HG03575 (cell line): ENCODE data around the gene QDPR.
"Not testable (repeated sequence)": the region's sequence is repeated elsewhere in the genome, so short reads cannot be mapped to it uniquely, and the experiment has no call there.

ENCODE experiments used
- ATAC-seq: cut with Tn5 transposase; IDR thresholded peaks from one replicate; pipeline ENCODE4 v1.9.1; 2021; ENCODE audit not compliant: unreplicated experiment, insufficient number of reproducible peaks, low FRiP score; ENCODE audit errors: extremely low read depth

QDPR gene

DNA sequence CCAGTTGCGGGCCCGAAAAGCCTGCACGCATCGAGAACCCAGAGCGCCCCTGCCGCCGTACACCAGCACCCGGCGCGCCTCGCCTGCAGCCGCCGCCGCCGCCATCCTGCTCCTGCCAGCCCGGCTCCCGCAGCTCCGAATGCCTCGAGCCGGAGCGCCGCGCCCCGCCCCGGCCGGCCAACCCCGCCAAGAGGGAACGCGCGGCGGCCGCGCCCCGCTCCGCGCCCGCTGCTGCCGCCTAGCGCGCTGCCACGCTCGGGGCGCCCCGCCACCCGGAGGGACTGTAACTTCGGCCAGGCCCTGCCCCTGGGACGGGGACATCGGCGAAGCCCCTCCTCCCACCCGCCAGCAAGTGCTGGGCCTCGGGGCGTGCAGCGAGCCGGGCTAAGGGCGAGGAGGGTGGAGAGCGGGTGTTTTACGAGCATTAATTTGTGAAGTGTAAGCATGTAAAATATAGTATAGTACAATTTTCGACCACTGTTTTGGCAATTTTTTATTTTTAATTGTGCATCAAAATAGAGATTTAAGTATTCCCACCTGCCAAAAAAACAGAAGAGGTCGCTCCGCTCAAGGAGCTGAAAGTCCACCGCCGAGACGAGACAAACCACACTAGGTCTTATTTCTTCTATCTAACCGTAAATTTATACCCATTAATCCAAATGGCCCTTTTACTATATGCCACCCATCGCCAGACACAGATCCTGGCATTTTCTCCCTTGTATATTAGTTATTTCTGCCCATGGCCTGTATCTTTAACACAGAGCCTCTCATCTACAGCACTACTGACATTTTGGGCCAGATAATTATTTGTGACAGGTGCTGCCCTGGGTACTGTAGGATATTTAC is at the start of gene QDPR:
TSS of gene QDPR (minus strand) at position 141 of the 846 bp plus-strand sequence. CDS start at position 105, 36 bp downstream.
- peak; percentile 90 for ATAC-seq

DNA sequence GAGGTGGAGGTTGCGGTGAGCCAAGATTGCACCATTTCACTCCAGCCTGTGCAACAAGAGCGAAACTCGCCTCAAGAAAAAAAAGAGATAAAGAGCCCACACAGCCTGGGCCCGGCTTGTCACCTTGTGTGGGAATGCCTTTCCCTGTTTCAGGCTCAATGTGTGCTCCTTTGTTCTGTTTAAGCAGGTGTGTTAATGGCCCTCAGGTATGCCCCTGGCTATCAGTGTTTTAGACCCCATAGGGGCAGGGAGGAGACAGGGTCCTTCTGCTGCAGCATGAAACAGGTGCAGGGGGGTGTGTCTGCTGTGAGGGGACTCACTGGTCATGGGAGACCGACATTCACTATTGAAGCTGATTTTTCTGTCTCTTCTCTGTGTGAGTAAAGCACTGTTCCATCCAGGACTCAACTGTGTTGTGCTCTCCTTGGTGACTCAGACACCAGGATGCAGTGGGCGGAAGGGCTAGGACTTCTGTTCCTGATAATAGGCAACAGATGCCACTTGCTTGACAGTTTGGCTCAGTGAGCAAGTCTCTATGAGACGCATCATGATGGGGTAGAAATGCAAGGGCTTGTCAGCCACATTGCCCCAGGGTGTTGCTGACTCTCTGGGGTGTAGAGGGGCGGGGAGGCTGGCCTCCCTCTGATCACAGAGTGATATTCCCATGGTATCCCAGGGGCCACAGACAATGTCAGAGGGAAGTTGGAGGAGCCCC is 49.5 kb upstream of the QDPR start:
- no peak for ATAC-seq

DNA sequence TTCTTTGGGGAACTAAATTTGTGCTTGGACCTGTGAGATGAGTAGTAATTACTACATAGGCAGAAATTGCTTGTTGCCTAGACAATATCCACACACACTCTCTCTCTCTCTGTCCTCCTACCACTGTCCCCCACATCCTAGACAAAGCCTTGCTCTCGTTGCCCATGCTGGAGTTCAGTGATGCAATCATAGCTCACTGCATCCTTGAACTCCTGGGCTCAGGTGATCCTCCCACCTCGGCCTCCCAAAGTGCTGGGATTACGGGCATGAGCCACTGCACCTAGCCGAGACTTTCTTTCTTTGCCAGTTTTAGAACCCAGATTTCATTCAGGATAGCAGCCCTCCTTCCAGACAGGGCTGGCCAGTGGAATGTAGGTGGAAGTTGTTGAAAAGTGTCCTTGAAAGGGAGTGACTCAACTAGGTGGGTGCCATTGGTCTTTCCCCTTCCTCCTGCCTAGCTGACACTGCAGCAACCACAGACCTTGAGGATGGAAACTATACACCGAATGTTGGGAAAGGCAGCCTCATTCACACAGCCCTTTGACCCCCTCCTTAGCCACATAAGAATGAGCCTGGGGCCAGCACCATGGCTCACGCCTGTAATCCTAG is 48.3 kb upstream of the QDPR start:
- ATAC-seq = no peak

DNA sequence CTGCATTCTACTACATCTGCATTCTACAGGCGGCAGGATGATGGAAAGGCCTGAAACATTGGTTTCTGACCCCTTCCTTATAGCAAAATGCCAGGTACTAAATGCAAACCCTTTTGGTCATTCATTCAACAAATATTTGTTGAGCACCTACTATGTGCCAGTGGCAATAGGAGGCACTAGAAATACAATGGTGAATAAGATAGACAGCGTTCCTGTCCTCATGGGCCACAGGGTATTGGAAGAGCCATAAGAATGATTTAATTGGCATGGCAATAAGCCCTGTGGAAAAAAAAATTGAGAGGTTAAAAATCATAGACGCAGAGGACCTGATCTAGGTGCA is 47.8 kb upstream of the QDPR start:
- no peak for ATAC-seq

DNA sequence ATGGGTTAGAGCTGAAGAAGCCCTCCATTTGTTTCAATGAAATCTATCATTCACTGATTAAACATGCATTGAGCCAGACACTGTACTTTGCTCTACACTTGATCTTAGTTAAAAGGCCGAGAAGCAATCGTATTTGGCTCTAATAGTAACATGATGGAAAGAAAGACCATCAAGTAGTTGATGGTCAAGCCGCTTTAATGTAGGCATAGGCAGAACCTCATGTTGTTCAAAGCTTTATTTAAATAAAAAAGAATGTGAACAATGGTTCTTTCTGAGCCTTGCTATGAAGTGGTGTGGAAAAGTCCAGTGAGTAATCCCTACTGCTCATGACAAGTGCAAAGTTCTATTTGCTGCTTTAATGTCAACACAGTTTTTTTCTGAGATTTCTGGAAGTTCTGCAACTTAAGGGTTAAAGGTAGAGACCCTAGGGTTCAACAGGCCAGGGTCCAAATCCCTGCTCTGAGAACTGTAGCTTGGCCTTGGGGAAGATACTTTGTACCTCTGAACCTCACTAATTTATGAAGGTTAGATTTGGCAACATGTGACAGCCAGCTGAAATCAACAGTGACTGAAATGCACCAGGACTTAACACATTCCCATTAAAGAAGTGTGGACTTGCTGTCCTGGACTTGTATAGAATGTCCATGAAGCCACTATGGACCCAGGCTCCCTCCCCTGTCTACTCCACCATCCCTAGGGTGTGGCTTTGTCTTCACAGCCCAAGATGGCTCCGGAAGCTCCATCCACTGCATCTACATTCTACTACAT is 47.2 kb upstream of the QDPR start:
- no peak for ATAC-seq

DNA sequence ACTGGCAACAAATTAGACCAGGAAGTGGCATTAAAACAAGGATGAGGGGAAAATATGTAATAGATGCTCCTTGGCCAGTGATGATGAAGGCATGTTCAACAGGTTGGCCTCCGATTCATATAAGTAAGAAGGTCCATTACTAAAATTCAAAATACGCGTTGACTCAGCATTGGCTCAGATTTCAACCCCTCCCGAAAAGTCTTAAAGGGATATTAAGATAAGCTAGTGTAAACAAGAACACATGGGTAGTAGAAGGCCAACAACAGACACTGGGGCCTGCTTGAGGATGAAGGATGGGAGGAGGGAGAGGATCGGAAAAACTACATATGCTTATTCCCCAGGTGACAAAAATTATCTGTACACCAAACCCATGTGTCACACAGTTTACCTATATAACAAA is 46.0 kb upstream of the QDPR start:
- no peak for ATAC-seq

DNA sequence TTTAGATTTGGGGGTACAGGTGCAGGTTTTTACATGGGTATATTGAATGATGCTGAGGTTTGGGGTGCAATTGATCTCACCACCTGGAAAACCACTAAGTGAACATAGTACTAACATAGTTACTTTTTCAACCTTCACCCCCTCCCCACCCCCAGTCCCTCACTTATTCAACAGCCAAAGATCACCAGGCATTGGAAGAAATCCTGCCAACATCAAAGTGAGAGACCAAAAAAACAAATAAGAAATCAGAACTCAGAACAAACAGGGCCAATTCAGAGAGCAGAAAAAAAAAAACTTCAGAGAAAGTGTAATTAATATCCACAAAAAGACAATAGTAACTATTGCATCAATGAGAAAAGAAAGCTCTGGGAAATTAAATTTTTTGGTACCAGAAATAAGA is 44.6 kb upstream of the QDPR start:
- ATAC-seq = no peak

DNA sequence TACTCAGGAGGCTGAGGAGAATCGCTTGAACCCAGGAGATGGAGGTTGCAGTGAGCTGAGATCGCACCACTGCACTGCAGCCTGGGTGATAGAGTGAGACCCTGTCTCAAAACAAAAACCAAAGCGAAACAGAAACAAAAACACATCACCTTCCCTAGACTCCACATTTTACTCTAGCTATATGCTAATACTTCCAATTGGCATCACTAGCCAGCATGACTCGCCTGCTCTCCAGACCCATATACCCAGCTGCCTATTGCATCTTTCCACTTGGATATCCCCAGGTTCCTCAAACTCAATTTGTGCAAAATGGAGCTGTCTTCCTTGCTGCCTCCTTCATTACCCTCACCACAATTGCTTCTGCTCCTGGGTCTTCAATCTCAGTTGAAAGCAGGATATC is 42.7 kb upstream of the QDPR start:
- no peak for ATAC-seq

DNA sequence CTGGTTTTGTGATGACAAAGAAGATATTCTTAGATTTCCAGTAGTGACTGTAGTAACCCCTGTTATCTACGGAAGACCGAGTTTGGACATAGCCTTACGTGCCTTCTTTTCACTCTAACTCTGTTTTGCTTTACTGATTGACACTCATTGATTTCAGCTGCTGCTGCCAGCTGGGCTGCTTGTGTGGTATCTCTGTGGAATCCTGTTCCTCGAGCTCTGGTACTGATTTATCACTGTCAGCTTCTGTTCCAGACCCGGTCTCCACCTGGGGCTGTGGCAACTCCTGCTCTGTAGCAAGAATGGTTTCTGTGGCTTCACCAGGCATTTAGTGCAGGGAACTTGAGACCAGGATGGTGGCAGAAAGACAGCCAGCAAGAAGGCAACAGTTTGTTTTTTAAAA is 40.5 kb upstream of the QDPR start:
- ATAC-seq = no peak

DNA sequence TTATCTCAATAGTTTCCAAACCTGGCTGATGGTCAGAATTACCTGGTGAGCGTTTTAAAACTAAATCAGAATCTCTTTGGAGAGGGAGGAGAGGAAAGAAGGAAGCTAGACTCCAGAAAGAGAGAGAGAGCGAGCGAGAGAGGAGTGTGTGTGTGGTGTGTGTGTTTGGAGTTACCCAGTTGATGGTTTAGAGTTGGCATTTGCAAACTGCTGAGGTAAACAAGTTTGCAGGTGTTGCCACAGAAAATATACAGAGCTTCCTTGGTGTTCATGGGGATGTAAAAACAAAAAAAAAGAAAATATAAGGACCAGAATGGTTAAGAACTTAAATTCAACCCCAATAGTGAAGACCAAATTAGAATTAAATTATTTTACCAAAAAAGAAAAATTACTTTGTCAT is 38.7 kb upstream of the QDPR start:
- ATAC-seq = no peak

DNA sequence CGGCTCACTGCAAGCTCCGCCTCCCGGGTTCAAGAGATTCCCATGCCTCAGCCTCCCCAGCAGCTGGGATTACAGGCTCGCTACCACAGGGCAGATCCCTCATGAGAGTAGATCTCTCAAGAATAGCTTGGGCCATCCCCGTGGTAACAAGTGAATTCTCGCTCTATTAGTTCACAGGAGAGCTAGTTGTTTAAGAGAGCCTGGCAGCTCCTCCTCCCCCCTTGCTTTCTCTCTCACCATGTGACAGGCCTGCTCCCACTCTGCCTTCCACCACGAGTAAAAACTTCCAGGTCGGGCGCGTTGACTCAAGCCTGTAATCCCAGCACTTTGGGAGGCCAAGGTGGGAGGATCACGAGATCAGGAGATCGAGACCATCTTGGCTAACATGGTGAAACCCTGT is 34.8 kb upstream of the QDPR start:
- ATAC-seq = no peak

DNA sequence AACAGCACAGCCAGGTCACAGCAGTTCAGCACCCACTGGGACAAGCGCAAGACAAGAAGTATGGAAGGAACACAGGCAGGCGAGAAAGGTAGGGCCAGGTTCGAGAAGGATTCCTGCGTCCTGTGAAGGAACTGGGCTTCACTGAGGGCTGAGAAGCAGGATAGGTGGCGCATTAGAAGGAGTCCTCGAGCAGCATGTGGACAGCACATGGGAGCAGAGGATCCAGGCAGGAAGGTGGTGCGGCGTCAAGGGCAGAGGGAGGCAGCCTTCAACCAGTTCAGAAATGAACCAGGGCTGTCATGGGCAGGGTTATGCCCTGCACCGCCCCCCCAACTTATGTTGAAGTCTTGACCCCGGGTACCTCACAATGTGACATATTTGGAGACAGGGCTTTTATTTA is 34.3 kb upstream of the QDPR start:
- ATAC-seq = no peak

DNA sequence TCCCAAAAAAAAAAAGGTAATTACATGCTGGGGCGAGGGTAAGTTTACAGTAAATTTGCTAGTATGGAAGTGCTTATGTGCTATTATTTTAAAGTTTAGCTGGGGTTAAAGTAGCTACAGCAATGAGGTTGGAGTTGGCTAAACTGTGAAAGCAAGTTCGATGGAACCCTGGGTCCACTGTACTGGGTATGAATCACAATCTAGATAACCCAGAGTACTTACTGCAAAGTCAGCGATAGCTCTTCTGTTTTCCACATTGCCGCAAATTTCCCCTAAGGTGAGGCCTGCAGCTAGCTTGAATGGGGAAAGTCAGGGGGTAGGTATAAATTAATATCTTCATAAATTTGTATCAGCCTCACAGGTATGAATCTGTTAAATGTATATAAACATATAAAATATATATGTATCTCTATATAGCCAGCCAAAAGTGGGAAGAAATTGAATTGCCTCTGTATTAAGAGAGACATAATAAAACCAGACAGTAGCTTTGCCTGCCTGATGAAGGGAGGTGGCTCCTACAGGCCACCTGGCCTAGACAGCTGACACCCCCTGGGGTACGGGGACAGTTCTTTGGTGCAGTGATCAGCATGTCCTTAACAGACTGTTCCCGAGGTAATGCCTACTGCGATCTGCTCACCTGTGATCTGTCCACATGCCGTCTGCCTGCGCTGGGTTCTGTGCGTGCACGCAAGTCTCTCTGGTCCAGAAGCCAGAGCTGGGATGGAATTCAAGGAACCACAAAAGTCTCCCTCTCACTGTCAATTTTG is 33.7 kb upstream of the QDPR start:
- no peak for ATAC-seq

DNA sequence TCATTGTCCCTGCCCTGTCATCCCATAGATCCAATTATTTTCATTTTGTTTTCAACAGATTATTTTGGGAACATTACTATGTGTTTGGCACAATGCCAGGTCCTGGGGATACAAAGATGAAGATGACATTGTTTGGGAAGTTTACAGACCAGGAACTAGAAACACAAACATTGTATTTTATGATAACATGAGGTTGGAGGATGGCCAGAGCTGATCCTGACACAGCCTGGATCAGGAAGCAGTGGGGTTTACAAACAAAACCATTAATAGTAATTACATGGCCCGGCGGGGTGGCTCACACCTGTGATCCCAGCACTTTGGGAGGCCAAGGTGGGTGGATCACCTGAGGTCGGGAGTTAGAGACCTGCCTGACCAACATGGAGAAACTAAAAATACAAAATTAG is 32.9 kb upstream of the QDPR start:
- no peak for ATAC-seq

DNA sequence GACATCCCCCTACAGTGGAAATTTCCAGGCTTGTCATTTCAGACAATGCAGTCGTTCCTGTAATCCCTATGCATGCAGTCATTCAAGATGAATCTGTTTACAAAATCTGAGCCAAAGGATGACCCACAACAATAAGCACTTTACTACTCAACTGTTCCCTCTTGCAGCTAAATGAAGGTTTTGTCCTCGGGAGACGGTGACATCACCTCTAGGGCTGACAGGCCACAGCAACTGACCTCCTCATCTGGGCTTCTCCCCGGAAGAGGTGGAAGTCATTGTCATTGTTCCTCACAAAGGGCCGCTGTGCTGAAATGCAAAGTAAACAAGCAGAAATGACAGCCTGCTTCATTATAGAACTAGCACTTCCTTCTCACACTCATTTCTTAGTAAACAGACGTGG is 32.3 kb upstream of the QDPR start:
- ATAC-seq = no peak

DNA sequence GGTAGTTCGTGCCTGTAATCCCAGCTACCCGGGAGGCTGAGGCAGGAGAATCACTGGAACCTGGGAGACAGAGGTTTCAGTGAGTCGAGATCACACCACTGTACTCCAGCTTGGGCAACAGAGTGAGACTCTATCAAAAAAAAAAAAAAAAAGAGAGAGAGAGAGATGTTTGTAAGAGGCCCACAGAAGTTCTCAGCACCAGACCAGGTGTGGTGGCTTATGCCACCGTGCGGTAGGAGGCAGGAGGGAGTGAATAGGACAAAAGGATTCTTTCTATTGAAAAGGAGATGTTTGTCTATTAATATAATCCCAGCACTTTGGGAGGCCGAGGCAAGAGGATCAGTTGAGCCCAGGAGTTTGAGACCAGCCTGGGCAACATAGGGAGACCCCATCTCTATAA is 25.2 kb upstream of the QDPR start:
- ATAC-seq = not testable (repeated sequence)

DNA sequence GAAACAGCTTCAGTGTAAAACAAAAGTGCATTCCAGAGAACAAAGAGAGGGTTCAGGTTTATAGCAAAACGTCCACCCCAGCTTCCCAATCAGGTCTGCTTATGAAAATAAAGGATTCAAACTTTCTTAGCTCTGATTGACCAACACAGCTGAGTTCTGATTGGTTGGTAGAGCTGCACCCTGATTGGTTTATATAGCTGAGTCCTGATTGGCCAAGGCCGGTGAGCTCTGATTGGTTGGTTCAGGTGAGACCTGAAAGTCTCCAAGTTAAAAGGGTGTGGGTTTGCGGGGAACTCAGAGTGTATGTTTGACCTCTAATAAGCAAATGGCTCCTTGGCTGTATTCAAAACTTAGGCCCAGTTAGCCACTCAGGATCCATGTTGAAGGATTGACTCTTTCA is 24.0 kb upstream of the QDPR start:
- ATAC-seq = no peak

DNA sequence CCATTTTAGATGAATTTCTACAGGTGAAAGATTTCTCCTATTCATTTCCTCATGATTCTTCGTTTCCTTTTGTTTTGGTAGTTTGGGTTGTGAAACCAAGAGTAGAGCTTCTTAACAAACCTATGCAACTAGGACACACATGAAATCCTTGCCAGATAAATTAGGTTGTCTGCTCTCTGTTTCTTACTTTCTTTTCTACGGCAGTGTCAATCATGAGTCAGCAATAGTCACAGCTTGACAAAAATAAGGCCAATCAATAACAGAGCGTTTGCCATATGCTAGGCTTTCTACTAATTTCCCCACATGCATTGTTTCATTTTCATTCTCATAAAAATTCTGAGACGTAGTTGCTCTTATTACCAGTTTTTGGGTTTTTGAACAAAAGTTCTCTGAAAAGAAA is 23.4 kb upstream of the QDPR start:
- ATAC-seq = no peak

DNA sequence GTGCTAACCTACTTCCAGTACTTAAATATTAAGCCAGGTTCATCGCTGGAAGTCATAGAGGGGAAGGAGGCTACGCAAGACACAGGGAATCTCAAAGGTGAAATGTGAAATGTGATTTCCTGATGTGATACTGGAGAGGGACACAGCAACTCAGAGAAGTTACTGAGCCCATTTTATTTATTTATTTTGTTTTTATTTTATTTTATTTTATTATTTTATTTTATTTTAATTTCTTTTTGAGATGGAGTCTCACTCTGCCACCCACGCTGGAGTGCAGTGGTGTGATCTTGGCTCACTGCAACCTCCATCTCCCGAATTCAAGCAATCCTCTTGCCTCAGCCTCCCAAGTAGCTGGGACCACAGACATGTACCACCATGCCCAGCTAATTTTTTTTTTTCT is 22.8 kb upstream of the QDPR start:
- ATAC-seq = no peak
